B cell (primary cell): ENCODE data around the gene GALNT10. TPM values are rescaled to one million over a fixed set of nuclear protein-coding genes. Genes with fewer than 3 reads are reported as not detected.

ENCODE experiments used
- ATAC-seq: fragments of 200-7000 bp; cut with Tn5 transposase; one replicate; pipeline ENCODE4 v1.10.0; 2021; ENCODE audit warnings: low read depth, mild to moderate bottlenecking, moderate number of reproducible peaks, moderate library complexity
- CTCF ChIA-PET: fragments of 350-600 bp; sonication (Branson Sonifier 250); formaldehyde crosslinking; loops from one replicate; lab custom pipeline; 2021; ENCODE audit warnings: antibody characterized with exemption, inconsistent platforms; lab: Charles Lee
- POLR2A ChIA-PET: fragments of 350-600 bp; sonication (Branson Sonifier 250); formaldehyde crosslinking; loops from one replicate; lab custom pipeline; 2021; ENCODE audit warnings: antibody characterized with exemption; lab: Charles Lee
- DNase-seq: peaks from one replicate; pipeline ENCODE4 v3.0.0; 2013
- H2AFZ ChIP-seq: 2 replicates; pipeline ENCODE4 v1.6.1; 2012; ENCODE audit warnings: mild to moderate bottlenecking, low read depth, low read length; ENCODE audit not compliant: insufficient read depth, poor library complexity, severe bottlenecking
- H3K27ac ChIP-seq, 2 donors: 1 replicate in 1 of 2; 2 replicates in 1 of 2; pipeline ENCODE4 v1.5.1; 2012 to 2013; ENCODE audit warnings: low read length in 2 of 2, mild to moderate bottlenecking in 2 of 2, moderate library complexity in 1 of 2
- H3K27me3 ChIP-seq, 4 experiments: fragments of 200-600 bp in 1 of 4; sonication (generic) in 1 of 4; replicated peaks in 1 of 4; 1 replicate in 2 of 4; 2 replicates in 2 of 4; pipeline versions ENCODE4 v1.6.1 to v1.7.0; 2013 to 2016; ENCODE audit warnings: low read length in 3 of 4, mild to moderate bottlenecking in 2 of 4, mixed read lengths in 1 of 4, moderate library complexity in 1 of 4; ENCODE audit not compliant: insufficient read depth in 4 of 4, control insufficient read depth in 3 of 4; ENCODE audit errors: control extremely low read depth in 1 of 4
- H3K36me3 ChIP-seq, 2 experiments: replicated peaks in 1 of 2; 1 replicate in 1 of 2; 2 replicates in 1 of 2; pipeline versions ENCODE4 v1.6.1 to v1.7.1; 2013; ENCODE audit warnings: low read length in 1 of 2; ENCODE audit not compliant: insufficient read depth in 2 of 2, control insufficient read depth in 1 of 2; ENCODE audit errors: control extremely low read depth in 1 of 2, extremely low read depth in 1 of 2
- H3K4me1 ChIP-seq, 2 donors: fragments of 200-600 bp in 1 of 2; sonication (generic) in 1 of 2; 1 replicate in 1 of 2; 2 replicates in 1 of 2; pipeline versions ENCODE4 v1.5.1 to v1.6.1; 2013 to 2017; ENCODE audit warnings: low read length in 2 of 2; ENCODE audit not compliant: control insufficient read depth in 2 of 2, insufficient read depth in 2 of 2
- H3K4me2 ChIP-seq: replicated peaks from 2 replicates; pipeline ENCODE3; 2012; ENCODE audit warnings: mild to moderate bottlenecking, low read depth, low read length; ENCODE audit not compliant: poor library complexity, severe bottlenecking
- H3K4me3 ChIP-seq, 5 experiments: fragments of 200-600 bp in 1 of 5; sonication (generic) in 1 of 5; 1 replicate in 3 of 5; 2 replicates in 2 of 5; pipeline versions ENCODE4 v1.5.1 to v1.7.0; 2011 to 2016; ENCODE audit warnings: low read length in 4 of 5, mild to moderate bottlenecking in 4 of 5, low read depth in 2 of 5, control low read depth in 1 of 5, moderate library complexity in 1 of 5; ENCODE audit not compliant: insufficient read depth in 1 of 5; ENCODE audit errors: control extremely low read depth in 1 of 5, extremely low read depth in 1 of 5
- H3K79me2 ChIP-seq: fragments of 200-600 bp; sonication (generic); one replicate; pipeline ENCODE4 v1.6.0; 2016; ENCODE audit warnings: low read length; ENCODE audit not compliant: control insufficient read depth, insufficient read depth
- H3K9ac ChIP-seq: fragments of 200-600 bp; sonication (generic); 2 replicates; pipeline ENCODE4 v1.6.1; 2017; ENCODE audit warnings: mild to moderate bottlenecking, low read length, moderate library complexity
- H3K9me3 ChIP-seq, 3 donors: one replicate each; pipeline versions ENCODE4 v1.6.1 to v1.7.1; 2013; ENCODE audit warnings: low read length in 2 of 3; ENCODE audit not compliant: control insufficient read depth in 2 of 3, insufficient read depth in 1 of 3; ENCODE audit errors: control extremely low read depth in 1 of 3
- H4K20me1 ChIP-seq: 2 replicates; pipeline ENCODE4 v1.6.0; 2012; ENCODE audit warnings: mild to moderate bottlenecking, low read length; ENCODE audit not compliant: insufficient read depth, control insufficient read depth, poor library complexity, severe bottlenecking
- H3K27ac Mint-ChIP-seq: one replicate; pipeline ENCODE4 v1.8.0; 2021; ENCODE audit warnings: mixed read lengths
- H3K27me3 Mint-ChIP-seq: one replicate; pipeline ENCODE4 v1.8.0; 2021; ENCODE audit warnings: mixed read lengths
- H3K4me1 Mint-ChIP-seq: one replicate; pipeline ENCODE4 v1.8.0; 2021; ENCODE audit warnings: mixed read lengths
- H3K4me3 Mint-ChIP-seq: one replicate; pipeline ENCODE4 v1.8.0; 2021; ENCODE audit warnings: mixed read lengths
- H3K9me3 Mint-ChIP-seq: one replicate; pipeline ENCODE4 v1.8.0; 2022; ENCODE audit warnings: mixed read lengths; ENCODE audit not compliant: insufficient read depth
- EZH2 ChIP-seq: IDR thresholded peaks from 2 replicates; pipeline ENCODE4 v1.6.1; 2012; ENCODE audit warnings: borderline replicate concordance, low read depth, mild to moderate bottlenecking, moderate library complexity, low read length; ENCODE audit not compliant: insufficient read depth, poor library complexity, severe bottlenecking
- WGBS: methylation state at CpG from one replicate; pipeline ENCODE4 v1.1.5; 2013; ENCODE audit warnings: missing lambda C conversion rate; ENCODE audit not compliant: insufficient coverage; 5-methylcytosine and 5-hydroxymethylcytosine counted together
- intact Hi-C: fragments of 100-400 bp; cut with micrococcal nuclease; formaldehyde crosslinking; loops from one replicate; pipeline ENCODE4 v1.10.0; 2022
- polyA plus RNA-seq: library from polyadenylated mRNA; depleted of rRNA; stranded (reverse); fragments of >200 nt; gene quantifications from 2 replicates; pipeline ENCODE4 v1.2.3, GENCODE V29; 2012
- total RNA-seq, 2 donors: library from RNA; stranded (reverse); fragments of 120-200 nt in 1 of 2; gene quantifications; 1 replicate in 1 of 2; 2 replicates in 1 of 2; pipeline versions ENCODE4 v1.2.3 to v1.2.4, GENCODE V29; 2013 to 2022
- TF ChIP-seq, protein P1 (sequence below): fragments of 200-600 bp; IDR thresholded peaks from one replicate; pipeline ENCODE4 v1.8.0; 2022; ENCODE audit warnings: antibody characterized with exemption, mild to moderate bottlenecking

Gene GALNT10
- total and polyA plus RNA-seq, 2 donors (not counting 1 experiment from before 2014, with no cell fraction given): 27.7 to 42.8 TPM

DNA sequence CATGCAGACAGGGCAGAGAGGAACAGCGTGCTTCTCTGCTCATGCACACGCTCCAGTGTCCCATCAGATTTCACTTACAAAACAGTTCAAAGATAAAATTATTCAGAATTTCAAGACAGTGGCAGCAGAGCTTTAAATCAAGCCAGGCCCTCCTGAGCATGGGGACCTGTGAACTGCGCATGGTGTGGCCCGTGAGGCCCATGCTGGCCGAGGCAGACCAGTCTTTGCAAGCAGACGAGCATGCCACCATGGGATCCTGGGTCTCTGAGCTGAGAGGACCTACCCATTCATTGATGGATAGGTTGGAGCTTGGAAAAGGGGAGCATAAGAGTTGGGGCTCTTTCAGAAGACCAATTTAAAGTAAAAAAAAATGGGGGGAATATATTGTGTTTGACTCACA lies 220.3 kb downstream of the GALNT10 start:
- no peak for DNase-seq
- ATAC-seq: no peak
- CTCF ChIA-PET: interaction anchor here (1.1 to 9.3 kb wide), 2 partner anchors 57 to 340 kb away, joined by 6 to 295 read pairs; no protein-coding TSS in a partner anchor
- H3K9ac ChIP-seq: no peak overlapping the region
- peaks cover 2 to 58% of the 10 kb centered on the region in 2 experiments for H3K36me3 ChIP-seq
- no peak overlapping the region for H3K4me2 ChIP-seq
- no peak overlapping the region for H2AFZ ChIP-seq
- Mint-ChIP-seq H3K4me1 (peaks cover 4% of the 10 kb centered on the region), H3K4me3 (no peak overlapping the region), H3K27ac (no peak overlapping the region), H3K27me3 (no peaks in the 10 kb centered on the region), H3K9me3 (no peaks in the 10 kb centered on the region)
- H3K27ac ChIP-seq: no peak overlapping the region
- 70% methylated on average over 5 of the region's 6 CpGs for WGBS
- peaks cover 0 to 4% of the 10 kb centered on the region in 2 donors for H3K4me1 ChIP-seq
- H3K4me3 ChIP-seq: no peak overlapping the region
- no peaks in the 10 kb centered on the region for H4K20me1 ChIP-seq
- TF ChIP-seq EZH2: no peak
- TF ChIP-seq, protein P1, sequence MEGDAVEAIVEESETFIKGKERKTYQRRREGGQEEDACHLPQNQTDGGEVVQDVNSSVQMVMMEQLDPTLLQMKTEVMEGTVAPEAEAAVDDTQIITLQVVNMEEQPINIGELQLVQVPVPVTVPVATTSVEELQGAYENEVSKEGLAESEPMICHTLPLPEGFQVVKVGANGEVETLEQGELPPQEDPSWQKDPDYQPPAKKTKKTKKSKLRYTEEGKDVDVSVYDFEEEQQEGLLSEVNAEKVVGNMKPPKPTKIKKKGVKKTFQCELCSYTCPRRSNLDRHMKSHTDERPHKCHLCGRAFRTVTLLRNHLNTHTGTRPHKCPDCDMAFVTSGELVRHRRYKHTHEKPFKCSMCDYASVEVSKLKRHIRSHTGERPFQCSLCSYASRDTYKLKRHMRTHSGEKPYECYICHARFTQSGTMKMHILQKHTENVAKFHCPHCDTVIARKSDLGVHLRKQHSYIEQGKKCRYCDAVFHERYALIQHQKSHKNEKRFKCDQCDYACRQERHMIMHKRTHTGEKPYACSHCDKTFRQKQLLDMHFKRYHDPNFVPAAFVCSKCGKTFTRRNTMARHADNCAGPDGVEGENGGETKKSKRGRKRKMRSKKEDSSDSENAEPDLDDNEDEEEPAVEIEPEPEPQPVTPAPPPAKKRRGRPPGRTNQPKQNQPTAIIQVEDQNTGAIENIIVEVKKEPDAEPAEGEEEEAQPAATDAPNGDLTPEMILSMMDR: no peak
- H3K27me3 ChIP-seq: no peaks in the 10 kb centered on the region
- intact Hi-C loops: no loop called here
- POLR2A ChIA-PET: no interaction called here
- H3K9me3 ChIP-seq: no peaks in the 10 kb centered on the region
- H3K79me2 ChIP-seq: no peaks in the 10 kb centered on the region

DNA sequence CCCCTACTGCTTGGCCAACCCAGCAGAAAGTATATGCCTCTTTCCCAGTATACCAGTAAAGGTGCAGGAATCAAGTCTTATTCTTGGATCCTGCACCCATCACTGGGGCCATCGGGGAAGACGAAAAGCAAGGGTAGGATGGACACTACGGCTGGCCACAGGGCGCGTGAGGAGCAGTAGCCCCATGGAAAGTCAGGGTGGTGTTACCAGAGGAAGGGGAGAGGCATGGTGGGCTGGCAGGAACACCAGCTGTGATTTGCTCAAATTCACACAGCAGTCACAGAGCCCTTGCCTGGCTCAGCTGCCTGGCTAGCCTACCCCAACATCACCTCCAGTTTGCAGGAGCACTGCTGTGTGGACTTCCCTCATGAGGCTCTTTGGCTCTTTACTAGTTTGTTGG lies 220.8 kb downstream of the GALNT10 start:
- Histone ChIP-seq H3K9ac (no peak overlapping the region), H3K36me3 (peaks cover 2 to 53% of the 10 kb centered on the region in 2 experiments), H4K20me1 (no peaks in the 10 kb centered on the region), H3K4me1 (peaks cover 0 to 9% of the 10 kb centered on the region in 2 donors), H3K27me3 (no peaks in the 10 kb centered on the region), H2AFZ (no peak overlapping the region), H3K9me3 (no peaks in the 10 kb centered on the region), H3K27ac (no peak overlapping the region), H3K4me3 (no peak overlapping the region), H3K4me2 (no peak overlapping the region), H3K79me2 (no peaks in the 10 kb centered on the region)
- H3K27ac Mint-ChIP-seq: no peak overlapping the region
- intact Hi-C loops: no loop called here
- peaks cover 7% of the 10 kb centered on the region for H3K4me1 Mint-ChIP-seq
- CTCF ChIA-PET: interaction anchor here (1.1 to 9.3 kb wide), 2 partner anchors 57 to 341 kb away, joined by 6 to 295 read pairs; no protein-coding TSS in a partner anchor
- DNase-seq (no peak), ATAC-seq (no peak)
- 98% methylated on average over 5 of the region's 5 CpGs for WGBS
- POLR2A ChIA-PET: no interaction called here
- no peaks in the 10 kb centered on the region for H3K27me3 Mint-ChIP-seq
- no peak overlapping the region for H3K4me3 Mint-ChIP-seq
- TF ChIP-seq EZH2: no peak
- TF ChIP-seq, protein P1: no peak
- H3K9me3 Mint-ChIP-seq: no peaks in the 10 kb centered on the region
